Measurements from ENCODE around the gene SDK2. TPM values are rescaled to one million over a fixed set of nuclear protein-coding genes. Genes with fewer than 3 reads are reported as not detected.

SDK2 gene
- total RNA-seq, 2 donors from 2014 or later = 0.26 to 0.33 TPM

DNA sequence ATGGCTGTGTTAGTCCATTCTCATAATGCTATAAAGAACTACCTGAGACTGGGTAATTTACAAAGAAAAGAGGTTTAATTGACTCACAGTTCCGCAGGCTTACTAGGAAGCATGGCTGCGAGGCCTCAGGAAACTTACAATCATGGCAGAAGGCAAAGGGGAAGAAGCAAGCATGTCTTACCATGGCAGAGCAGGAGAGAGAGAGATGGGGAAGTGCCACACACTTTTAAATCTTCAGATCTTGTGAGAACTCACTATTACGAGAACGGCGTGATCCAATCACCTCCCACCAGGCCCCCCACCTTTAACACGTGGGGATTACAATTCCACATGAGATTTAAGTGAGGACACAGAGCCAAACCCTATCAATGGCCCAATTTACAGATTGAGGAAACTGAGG, 96.5 kb downstream of the SDK2 start:
- ATAC-seq (no peak), DNase-seq (no peak)
- Histone ChIP-seq H3K27me3 (no peaks in the 10 kb centered on the region), H3K27ac (no peak overlapping the region), H3K36me3 (replicated peaks in 1 of 2; ENCODE audit: insufficient read depth in 1 of 2, low read depth in 2 of 2) (no peaks in the 10 kb centered on the region), H3K4me3 (no peak overlapping the region), H3K9me3 (no peaks in the 10 kb centered on the region), H3K4me1 (no peaks in the 10 kb centered on the region)
- TF ChIP-seq POLR2A (IDR thresholded peaks at IDR 0.05) = no peak
- TF ChIP-seq, protein P1, sequence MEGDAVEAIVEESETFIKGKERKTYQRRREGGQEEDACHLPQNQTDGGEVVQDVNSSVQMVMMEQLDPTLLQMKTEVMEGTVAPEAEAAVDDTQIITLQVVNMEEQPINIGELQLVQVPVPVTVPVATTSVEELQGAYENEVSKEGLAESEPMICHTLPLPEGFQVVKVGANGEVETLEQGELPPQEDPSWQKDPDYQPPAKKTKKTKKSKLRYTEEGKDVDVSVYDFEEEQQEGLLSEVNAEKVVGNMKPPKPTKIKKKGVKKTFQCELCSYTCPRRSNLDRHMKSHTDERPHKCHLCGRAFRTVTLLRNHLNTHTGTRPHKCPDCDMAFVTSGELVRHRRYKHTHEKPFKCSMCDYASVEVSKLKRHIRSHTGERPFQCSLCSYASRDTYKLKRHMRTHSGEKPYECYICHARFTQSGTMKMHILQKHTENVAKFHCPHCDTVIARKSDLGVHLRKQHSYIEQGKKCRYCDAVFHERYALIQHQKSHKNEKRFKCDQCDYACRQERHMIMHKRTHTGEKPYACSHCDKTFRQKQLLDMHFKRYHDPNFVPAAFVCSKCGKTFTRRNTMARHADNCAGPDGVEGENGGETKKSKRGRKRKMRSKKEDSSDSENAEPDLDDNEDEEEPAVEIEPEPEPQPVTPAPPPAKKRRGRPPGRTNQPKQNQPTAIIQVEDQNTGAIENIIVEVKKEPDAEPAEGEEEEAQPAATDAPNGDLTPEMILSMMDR (IDR thresholded peaks at IDR 0.05) = no peak
- intact Hi-C loops (cut with DNase I) = no loop called here
- WGBS, 2 donors = 69 to 76% methylated on average over 6 of the region's 6 CpGs

DNA sequence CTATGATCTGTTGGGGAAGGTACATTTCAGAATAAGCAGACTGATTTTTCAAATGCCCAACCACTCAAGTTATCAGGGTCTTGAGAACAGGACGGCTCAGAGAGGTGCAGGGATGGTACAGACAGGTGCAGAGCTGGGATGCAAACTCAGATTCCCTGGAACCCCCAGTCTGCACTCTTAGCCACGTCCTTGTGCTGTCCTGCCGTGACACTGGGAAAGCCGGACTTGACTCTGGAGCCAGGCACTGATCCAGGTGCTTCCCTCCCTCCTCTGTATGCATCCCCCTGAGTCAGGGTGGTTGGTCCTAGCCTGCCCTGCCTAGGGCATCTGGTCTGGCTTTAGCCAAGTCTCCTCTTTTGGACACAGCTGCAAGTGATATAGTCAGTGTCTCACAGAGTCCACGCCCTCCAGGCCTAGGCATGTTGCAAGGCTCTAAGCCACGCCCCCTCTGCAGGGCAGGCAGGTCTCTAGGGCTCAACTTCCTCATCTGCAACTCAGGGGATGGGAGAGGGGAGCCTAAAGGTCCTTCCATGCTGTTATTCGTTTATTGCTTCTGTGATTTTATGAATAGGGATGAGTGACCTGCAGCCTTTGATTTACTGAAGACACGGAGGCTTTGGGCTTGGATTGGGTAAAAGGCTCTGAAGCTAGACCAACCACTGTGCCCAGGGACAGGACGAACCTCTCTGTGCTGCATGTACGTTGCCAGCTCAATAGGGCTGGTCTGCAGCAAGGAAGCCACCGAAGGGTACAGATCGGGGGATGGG, 97.3 kb downstream of the SDK2 start:
- Histone ChIP-seq H3K4me3 (no peak overlapping the region), H3K9me3 (no peaks in the 10 kb centered on the region), H3K27me3 (no peaks in the 10 kb centered on the region), H3K36me3 (replicated peaks in 1 of 2; ENCODE audit: insufficient read depth in 1 of 2, low read depth in 2 of 2) (no peaks in the 10 kb centered on the region), H3K27ac (no peak overlapping the region), H3K4me1 (no peaks in the 10 kb centered on the region)
- no peak for TF ChIP-seq POLR2A (IDR thresholded peaks at IDR 0.05)
- TF ChIP-seq, protein P1 (IDR thresholded peaks at IDR 0.05) = no peak
- ATAC-seq (no peak), DNase-seq (peak in 2 of 4 donors; percentile 22 to 55)
- intact Hi-C loops (cut with DNase I) = no loop called here
- 53 to 61% methylated on average over 10 to 12 of the region's 12 CpGs for WGBS, 2 donors

DNA sequence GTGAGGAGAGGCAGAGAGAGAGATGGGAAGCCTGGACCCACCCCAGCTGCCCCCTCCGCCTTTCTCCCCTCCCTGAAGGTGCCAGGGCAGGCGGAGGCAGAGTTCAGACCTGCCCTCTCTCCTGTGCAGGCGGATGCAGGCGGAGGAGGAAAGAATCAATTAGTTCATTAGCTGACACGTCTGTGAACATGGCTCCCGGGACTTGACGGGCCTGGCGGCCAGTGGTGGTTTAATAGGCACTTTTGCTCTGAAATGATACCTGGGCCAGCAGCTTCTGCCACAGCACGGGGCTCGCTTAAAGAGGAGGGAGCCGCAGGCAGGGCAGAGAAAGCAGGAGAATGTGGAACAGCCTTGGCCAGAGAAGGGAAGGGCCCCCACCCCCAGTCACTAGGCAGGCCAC, 98.1 kb downstream of the SDK2 start:
- Histone ChIP-seq H3K4me3 (no peak overlapping the region), H3K9me3 (no peaks in the 10 kb centered on the region), H3K27me3 (no peaks in the 10 kb centered on the region), H3K4me1 (no peaks in the 10 kb centered on the region), H3K36me3 (replicated peaks in 1 of 2; ENCODE audit: insufficient read depth in 1 of 2, low read depth in 2 of 2) (no peaks in the 10 kb centered on the region), H3K27ac (no peak overlapping the region)
- intact Hi-C loops (cut with DNase I) = no loop called here
- WGBS, 2 donors = 60 to 62% methylated on average over 9 to 11 of the region's 11 CpGs
- ATAC-seq = no peak
- no peak for DNase-seq
- TF ChIP-seq POLR2A (IDR thresholded peaks at IDR 0.05) = no peak
- TF ChIP-seq, protein P1 (IDR thresholded peaks at IDR 0.05) = no peak

DNA sequence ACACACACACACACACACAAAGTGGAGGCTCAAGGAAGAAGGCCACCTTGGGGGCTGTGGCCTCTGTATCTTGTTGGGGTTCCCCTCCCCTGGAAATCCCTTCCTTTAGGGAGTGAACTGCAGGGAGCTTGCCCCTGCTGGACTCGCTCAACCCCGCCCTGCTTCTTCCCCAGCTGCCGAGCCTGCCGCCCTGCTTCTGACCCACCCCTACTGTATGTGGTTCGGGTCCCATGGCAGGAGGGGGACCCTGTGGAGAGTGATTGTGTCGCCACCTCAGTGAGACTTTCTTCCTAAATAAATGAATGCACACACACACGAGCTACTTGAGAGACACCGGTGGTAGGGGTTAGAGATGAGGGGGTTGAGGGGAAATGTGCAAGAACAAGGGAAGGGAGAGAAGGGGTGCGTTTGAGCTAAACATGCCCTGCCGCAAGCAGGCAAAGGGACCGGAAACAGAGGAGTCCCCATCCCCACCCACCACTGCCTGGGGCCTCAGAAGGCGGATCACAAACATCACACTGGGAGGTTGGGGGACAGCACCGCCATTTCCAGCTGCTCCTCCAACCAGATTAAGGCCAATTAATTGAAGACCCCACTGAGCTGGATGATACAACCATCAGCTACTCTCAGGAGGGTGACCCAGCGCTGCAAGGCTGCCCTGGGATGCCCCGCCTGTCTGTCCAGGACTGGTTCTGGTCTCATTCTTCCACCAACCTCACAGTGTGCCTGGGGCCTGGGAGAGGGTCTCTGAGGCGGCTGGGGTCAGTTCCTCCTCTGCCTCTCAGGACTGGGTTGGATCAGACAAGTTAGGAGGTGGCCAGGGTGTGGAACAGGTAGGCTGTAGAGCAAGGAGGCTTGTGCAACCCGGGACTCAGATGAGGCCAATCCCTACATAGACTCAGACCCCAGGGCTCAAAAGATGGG, 98.9 kb downstream of the SDK2 start:
- H3K27ac ChIP-seq = no peak overlapping the region
- H3K27me3 ChIP-seq = no peaks in the 10 kb centered on the region
- no peaks in the 10 kb centered on the region for H3K9me3 ChIP-seq
- H3K36me3 ChIP-seq (replicated peaks in 1 of 2; ENCODE audit: insufficient read depth in 1 of 2, low read depth in 2 of 2) = no peaks in the 10 kb centered on the region
- no peak overlapping the region for H3K4me3 ChIP-seq
- TF ChIP-seq, protein P1 (IDR thresholded peaks at IDR 0.05) = no peak
- no peak for TF ChIP-seq POLR2A (IDR thresholded peaks at IDR 0.05)
- DNase-seq (no peak), ATAC-seq (no peak)
- no peaks in the 10 kb centered on the region for H3K4me1 ChIP-seq
- intact Hi-C loops (cut with DNase I) = no loop called here
- 58 to 61% methylated on average over 16 to 17 of the region's 17 CpGs for WGBS, 2 donors
